Upper lobe of left lung (tissue), 6 donors: ENCODE measurements around the gene OVAAL. TPM values are rescaled to one million over a fixed set of nuclear protein-coding genes. Genes with fewer than 3 reads are reported as not detected.

Source experiments
- ATAC-seq, 2 donors: fragments of 200-7000 bp; cut with Tn5 transposase; one replicate each; pipeline ENCODE4 v1.9.1; 2022; ENCODE audit warnings: mild to moderate bottlenecking in 2 of 2, moderate library complexity in 2 of 2; ENCODE audit not compliant: low FRiP score in 2 of 2
- DNase-seq, 2 donors: peaks; one replicate each; pipeline ENCODE4 v3.0.0-alpha.2; 2019 to 2020
- H3K27ac ChIP-seq, 4 donors: fragments of 200-600 bp; sonication (generic); one replicate each; pipeline ENCODE4 v1.5.1; 2016 to 2019
- H3K27me3 ChIP-seq, 4 donors: fragments of 200-600 bp; sonication (generic); one replicate each; pipeline ENCODE4 v1.5.1; 2017 to 2019
- H3K36me3 ChIP-seq, 4 donors: fragments of 200-600 bp; sonication (generic); one replicate each; pipeline ENCODE4 v1.5.1; 2016 to 2019
- H3K4me1 ChIP-seq, 4 donors: fragments of 200-600 bp; sonication (generic); one replicate each; pipeline ENCODE4 v1.5.1; 2018 to 2019
- H3K4me3 ChIP-seq, 4 donors: fragments of 200-600 bp; sonication (generic); one replicate each; pipeline ENCODE4 v1.5.1; 2017 to 2019; ENCODE audit warnings: mild to moderate bottlenecking in 2 of 4, moderate library complexity in 1 of 4
- H3K9me3 ChIP-seq, 4 donors: fragments of 200-600 bp; sonication (generic); one replicate each; pipeline ENCODE4 v1.5.1; 2018 to 2019
- CTCF ChIP-seq, 6 experiments: fragments of 450-650 bp in 4 of 6; fragments of 200-600 bp in 2 of 6; sonication (generic) in 2 of 6; IDR thresholded peaks; one replicate each; pipeline ENCODE4 v1.5.1; 2016 to 2019; ENCODE audit warnings: antibody characterized with exemption in 6 of 6
- EP300 ChIP-seq, 4 donors: sonication (generic); formaldehyde crosslinking; IDR thresholded peaks; one replicate each; pipeline ENCODE4 v1.5.1; 2017; ENCODE audit warnings: antibody characterized with exemption in 4 of 4, control low read depth in 2 of 4
- POLR2A ChIP-seq, 4 donors: fragments of 450-650 bp; IDR thresholded peaks; one replicate each; pipeline ENCODE4 v1.5.1; 2016 to 2017; ENCODE audit warnings: antibody characterized with exemption in 4 of 4, mild to moderate bottlenecking in 2 of 4
- POLR2AphosphoS5 ChIP-seq, 2 donors: sonication (generic); formaldehyde crosslinking; IDR thresholded peaks; one replicate each; pipeline ENCODE4 v1.5.1; 2017; ENCODE audit warnings: antibody characterized with exemption in 2 of 2
- WGBS, 2 donors: methylation state at CpG; one replicate each; pipeline ENCODE4 v1.1.5; 2017 to 2018; 5-methylcytosine and 5-hydroxymethylcytosine counted together
- small RNA-seq, 4 donors: library from RNA; depleted of rRNA; stranded (forward); fragments of <200 nt; gene quantifications; one replicate each; pipeline ENCODE3, GENCODE V24; 2016
- total RNA-seq, 6 donors: library from RNA; depleted of rRNA in 4 of 6; stranded (reverse); fragments of >200 nt in 4 of 6; gene quantifications; one replicate each; pipeline versions ENCODE4 v1.1.0 to v1.2.1, GENCODE V29; 2016 to 2021
- donor health status: DM: no; HTN: no; CAD: no; lungs with moderate emphysema.
- donor health status: DM: no; HTN: yes; CAD: no; lungs with severe emphysema.

OVAAL gene
- total RNA-seq, 6 donors from 2014 or later: not detected

DNA sequence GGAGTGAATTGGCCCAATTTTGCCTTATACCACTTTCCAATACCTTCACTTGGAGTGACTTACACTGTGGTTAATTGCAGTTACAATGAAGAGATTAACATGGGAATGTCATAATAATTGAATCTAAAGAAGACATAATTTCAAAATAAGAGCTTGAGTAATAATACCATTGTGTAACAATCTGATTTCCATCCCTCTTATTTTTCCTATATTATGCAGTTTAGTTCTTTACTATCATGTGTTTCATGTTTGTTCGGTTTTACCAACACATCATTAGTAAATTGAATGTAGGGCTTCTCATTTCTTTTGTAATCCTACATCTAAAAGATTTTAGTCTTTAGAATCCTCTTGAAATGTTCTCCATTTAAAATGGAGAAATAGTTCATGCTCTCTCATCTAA lies 53.9 kb downstream of the OVAAL start:
- Histone ChIP-seq H3K36me3 (no peaks in the 10 kb centered on the region), H3K27ac (no peak overlapping the region), H3K4me1 (peaks cover 9 to 28% (median 26%) of the 10 kb centered on the region in 4 donors), H3K4me3 (no peak overlapping the region), H3K9me3 (no peaks in the 10 kb centered on the region), H3K27me3 (no peaks in the 10 kb centered on the region)
- WGBS, 2 donors: 63 to 85% methylated on average over 1 of the region's 1 CpG
- ATAC-seq (no peak), DNase-seq (no peak)
- no peak for TF ChIP-seq EP300 (IDR thresholded peaks at IDR 0.05)
- no peak for TF ChIP-seq POLR2AphosphoS5 (IDR thresholded peaks at IDR 0.05)
- no peak for TF ChIP-seq CTCF (IDR thresholded peaks at IDR 0.05)
- TF ChIP-seq POLR2A (IDR thresholded peaks at IDR 0.05): no peak

DNA sequence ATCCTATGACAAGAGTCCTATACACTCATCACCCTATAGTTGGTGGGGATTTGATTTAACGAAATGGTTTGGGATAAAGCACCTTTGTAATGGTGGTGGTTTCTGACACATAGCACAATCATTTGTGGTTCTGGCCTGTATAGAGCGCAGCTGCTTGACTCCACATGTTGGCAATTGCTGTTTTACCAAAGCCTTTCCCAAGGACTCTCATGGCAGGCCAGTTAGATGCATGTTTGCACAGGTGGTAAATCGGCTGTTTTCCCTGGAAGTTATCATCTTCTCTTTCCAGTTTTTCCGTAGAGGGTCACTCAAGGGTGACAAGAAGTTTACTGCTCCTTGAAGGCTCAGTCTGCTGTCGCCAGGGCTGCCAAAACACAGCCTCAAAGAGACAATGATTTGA lies 56.0 kb downstream of the OVAAL start:
- Histone ChIP-seq H3K27me3 (no peaks in the 10 kb centered on the region), H3K9me3 (no peaks in the 10 kb centered on the region), H3K4me3 (no peak overlapping the region), H3K27ac (no peak overlapping the region), H3K4me1 (peaks cover 9 to 32% (median 29%) of the 10 kb centered on the region in 4 donors), H3K36me3 (no peaks in the 10 kb centered on the region)
- DNase-seq (no peak), ATAC-seq (no peak)
- TF ChIP-seq CTCF (IDR thresholded peaks at IDR 0.05) (no peak), EP300 (IDR thresholded peaks at IDR 0.05) (no peak), POLR2A (IDR thresholded peaks at IDR 0.05) (no peak), POLR2AphosphoS5 (IDR thresholded peaks at IDR 0.05) (no peak)
- WGBS, 2 donors: 61 to 71% methylated on average over 5 of the region's 5 CpGs

- Histone ChIP-seq H3K4me1 (peaks cover 9 to 32% (median 29%) of the 10 kb centered on the region in 4 donors), H3K27me3 (no peaks in the 10 kb centered on the region), H3K27ac (no peak overlapping the region), H3K9me3 (no peaks in the 10 kb centered on the region), H3K4me3 (no peak overlapping the region), H3K36me3 (no peaks in the 10 kb centered on the region)
- no peak for TF ChIP-seq POLR2A (IDR thresholded peaks at IDR 0.05)
- TF ChIP-seq POLR2AphosphoS5 (IDR thresholded peaks at IDR 0.05): no peak
- TF ChIP-seq CTCF (IDR thresholded peaks at IDR 0.05): no peak
- TF ChIP-seq EP300 (IDR thresholded peaks at IDR 0.05): no peak
- ATAC-seq (no peak), DNase-seq (no peak)
- WGBS, 2 donors: 54 to 56% methylated on average over 8 of the region's 8 CpGs
Measured at GRCh38 chr1:180615493-180616290, 56.9 kb downstream of the OVAAL start.

Small RNA genes within 50 kb of the gene (small RNA-seq; reads per million reads assigned to genes)
- 0 reads per million in 4 donors for gene RF00019

Other genes starting within 250 kb of the OVAAL start
- gene ACBD6, start 56.4 kb upstream of the OVAAL start, total RNA-seq: 10 to 100 TPM; 24.9 to 72.3 (median 51.5) TPM
- 10 to 100 TPM; 21.3 to 30.2 (median 25.3) TPM for gene XPR1, start 73.1 kb downstream of the OVAAL start, total RNA-seq